Measurements from ENCODE around the gene HLA-DQA1. TPM values are rescaled to one million over a fixed set of nuclear protein-coding genes. Genes with fewer than 3 reads are reported as not detected.

The HLA-DQA1 gene
- total RNA-seq = not detected in 2 replicates

GRCh38 chr6:32637219-32637880 is at the start of gene HLA-DQA1:
TSS of gene HLA-DQA1 (plus strand) at chr6:32637406. CDS start at chr6:32637459, 53 bp downstream.

GRCh38 chr6:32589596-32590449 is 47.4 kb upstream of the HLA-DQA1 start, which contains the start of gene HLA-DRB1:
TSS of gene HLA-DRB1 (minus strand) at chr6:32589848. CDS start at chr6:32589742, 106 bp downstream.

GRCh38 chr6:32666420-32667300 is 29.5 kb downstream of the HLA-DQA1 start, which contains the start of gene HLA-DQB1:
TSS of gene HLA-DQB1 (minus strand) at chr6:32666657. CDS start at chr6:32666607, 50 bp downstream.

Other genes starting within 250 kb of the HLA-DQA1 start
- not detected in 2 replicates for gene BTNL2, start 230.2 kb upstream of the HLA-DQA1 start, total RNA-seq
- gene HLA-DRA, start 197.5 kb upstream of the HLA-DQA1 start, total RNA-seq = 2.9 TPM in 1 of 2 replicates, not detected in the other
- 1.6 and 12.3 TPM in 2 replicates for gene HLA-DRB5, start 107.1 kb upstream of the HLA-DQA1 start, total RNA-seq
- gene HLA-DRB1, start 47.6 kb upstream of the HLA-DQA1 start, total RNA-seq = 4.2 and 55.4 TPM in 2 replicates
- 1.6 TPM in 1 of 2 replicates, not detected in the other for gene HLA-DQB1, start 29.3 kb downstream of the HLA-DQA1 start, total RNA-seq
- gene HLA-DQA2, start 104.0 kb downstream of the HLA-DQA1 start, total RNA-seq = not detected in 2 replicates
- gene HLA-DQB2, start 126.1 kb downstream of the HLA-DQA1 start, total RNA-seq = not detected in 2 replicates
- gene HLA-DOB, start 179.6 kb downstream of the HLA-DQA1 start, total RNA-seq = not detected in 2 replicates
- gene TAP2, start 201.3 kb downstream of the HLA-DQA1 start, total RNA-seq = 50.0 and 113 TPM in 2 replicates
- gene PSMB8, start 206.6 kb downstream of the HLA-DQA1 start, total RNA-seq = 67.2 and 113 TPM in 2 replicates
- gene TAP1, start 216.3 kb downstream of the HLA-DQA1 start, total RNA-seq = 65.6 and 77.2 TPM in 2 replicates
- gene PSMB9, start 216.8 kb downstream of the HLA-DQA1 start, total RNA-seq = 27.0 and 55.5 TPM in 2 replicates